Stimulated activated CD8-positive, alpha-beta memory T cell treated with anti-CD3 and anti-CD28 coated beads, Interleukin-15, amount 100 ng/mL, for 1 hour (primary cell): ENCODE measurements around the gene ALDH8A1.
"Not testable (repeated sequence)": the region's sequence is repeated elsewhere in the genome, so short reads cannot be mapped to it uniquely, and the experiment has no call there.

Source experiments
- DNase-seq: peaks from one replicate; pipeline ENCODE4 v3.0.0-alpha.2; 2020; ENCODE audit warnings: low read depth

The ALDH8A1 gene

GRCh38 chr6:134910593-134910935 lies 39.3 kb downstream of the ALDH8A1 start:
- DNase-seq = no peak

- no peak for DNase-seq
Measured at GRCh38 chr6:134909701-134910592, 40.0 kb downstream of the ALDH8A1 start.

- no peak for DNase-seq
Measured at GRCh38 chr6:134908906-134909516, 40.9 kb downstream of the ALDH8A1 start.

DNA sequence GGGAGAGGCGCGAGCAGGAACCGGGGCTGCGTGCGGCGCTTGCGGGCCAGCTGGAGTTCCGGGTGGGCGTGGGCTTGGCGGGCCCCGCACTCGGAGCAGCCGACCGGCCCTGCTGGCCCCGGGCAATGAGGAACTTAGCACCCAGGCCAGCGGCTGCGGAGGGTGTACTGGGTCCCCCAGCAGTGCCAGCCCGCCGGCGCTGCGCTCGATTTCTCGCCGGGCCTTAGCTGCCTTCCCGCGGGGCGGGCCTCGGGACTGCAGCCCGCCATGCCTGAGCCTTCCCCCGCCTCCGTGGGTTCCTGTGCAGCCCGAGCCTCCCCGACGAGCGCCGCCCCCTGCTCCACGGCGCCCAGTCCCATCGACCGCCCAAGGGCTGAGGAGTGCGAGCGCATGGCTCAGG lies 45.2 kb downstream of the ALDH8A1 start:
- not testable (repeated sequence) for DNase-seq

- no peak for DNase-seq
Measured at GRCh38 chr6:134903448-134903847, 46.5 kb downstream of the ALDH8A1 start.

GRCh38 chr6:134902936-134903335 lies 47.0 kb downstream of the ALDH8A1 start:
- no peak for DNase-seq

- no peak for DNase-seq
Measured at GRCh38 chr6:134902074-134902861, 47.6 kb downstream of the ALDH8A1 start.

GRCh38 chr6:134898575-134898974 lies 51.3 kb downstream of the ALDH8A1 start:
- no peak for DNase-seq

GRCh38 chr6:134898166-134898565 lies 51.7 kb downstream of the ALDH8A1 start:
- not testable (repeated sequence) for DNase-seq

DNA sequence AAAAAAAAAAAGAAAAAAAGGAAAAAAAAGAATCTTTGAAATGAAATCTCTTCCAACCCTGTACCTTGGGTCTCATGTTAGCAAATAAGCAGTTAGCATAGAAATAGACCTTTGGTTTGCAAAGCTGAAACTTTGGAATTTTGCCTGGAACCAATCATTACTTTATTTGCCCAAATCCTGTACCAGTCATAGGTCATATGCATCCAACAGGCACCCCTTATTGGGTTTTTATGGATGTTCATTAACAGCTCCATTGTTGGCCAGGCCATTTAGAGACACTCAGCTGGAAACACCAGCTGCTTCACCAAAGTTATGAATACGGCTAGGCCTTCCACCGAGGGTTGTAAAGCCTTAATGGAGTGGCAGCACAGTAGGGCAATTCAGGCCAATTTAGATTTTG lies 53.0 kb downstream of the ALDH8A1 start:
- DNase-seq = no peak

- no peak for DNase-seq
Measured at GRCh38 chr6:134894800-134895199, 55.1 kb downstream of the ALDH8A1 start.

- DNase-seq = no peak
Measured at GRCh38 chr6:134892362-134892761, 57.5 kb downstream of the ALDH8A1 start.

- DNase-seq = no peak
Measured at GRCh38 chr6:134891633-134892032, 58.3 kb downstream of the ALDH8A1 start.

DNA sequence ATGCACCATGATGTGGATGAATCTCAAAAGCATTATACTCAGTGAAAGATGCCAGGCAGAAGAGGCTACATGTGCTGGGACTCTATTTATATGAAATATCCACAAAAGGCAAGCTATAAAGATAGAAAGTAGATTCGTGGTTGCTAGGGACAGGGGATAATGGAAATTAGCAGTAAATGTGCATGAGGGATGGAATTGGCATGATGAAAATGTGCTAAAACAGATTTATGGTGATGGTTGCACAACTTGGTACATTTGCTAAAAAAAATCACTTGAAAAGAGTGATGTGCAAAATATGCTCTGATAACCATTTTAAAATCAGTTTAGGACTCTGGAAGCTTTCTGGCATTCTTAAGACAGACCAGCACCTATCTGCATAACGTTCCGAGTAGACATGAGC lies 61.6 kb downstream of the ALDH8A1 start:
- DNase-seq = no peak

DNA sequence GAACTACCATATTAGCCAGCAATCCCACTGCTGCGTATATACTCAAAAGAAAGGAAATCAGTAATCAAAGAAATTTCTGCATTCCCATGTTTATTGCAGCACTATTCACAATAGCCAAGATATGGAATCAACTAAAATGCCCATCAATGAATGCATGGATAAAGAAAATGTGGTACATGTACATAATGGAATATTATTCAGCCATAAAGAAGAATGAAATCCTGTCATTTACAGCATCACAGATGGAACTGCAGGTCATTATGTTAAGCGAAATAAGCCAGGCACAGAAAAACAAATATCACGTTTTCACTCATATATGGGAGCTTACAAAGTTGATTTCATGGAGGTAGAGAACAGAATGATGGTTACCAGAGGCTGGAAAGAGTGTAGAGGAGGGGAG lies 65.1 kb downstream of the ALDH8A1 start:
- DNase-seq = no peak

DNA sequence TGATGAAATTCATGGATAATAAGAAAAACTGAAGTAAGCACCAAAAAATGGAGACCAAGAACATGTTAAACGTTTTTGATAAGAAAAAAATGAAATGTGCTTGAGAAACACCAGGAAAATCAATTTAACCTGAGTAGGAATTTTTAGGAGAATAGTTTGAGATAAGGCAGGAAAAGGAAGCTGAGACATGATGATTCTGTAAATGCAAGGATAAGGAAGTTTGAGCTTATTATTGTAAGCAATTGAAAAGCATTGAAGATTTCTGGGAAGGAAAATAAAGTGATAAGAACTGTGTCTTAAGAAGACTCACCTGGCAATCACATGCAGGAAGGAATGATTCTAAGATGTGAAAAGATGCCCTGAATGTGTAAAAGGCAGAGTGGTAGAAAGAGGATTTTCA lies 66.6 kb downstream of the ALDH8A1 start:
- DNase-seq = no peak

DNA sequence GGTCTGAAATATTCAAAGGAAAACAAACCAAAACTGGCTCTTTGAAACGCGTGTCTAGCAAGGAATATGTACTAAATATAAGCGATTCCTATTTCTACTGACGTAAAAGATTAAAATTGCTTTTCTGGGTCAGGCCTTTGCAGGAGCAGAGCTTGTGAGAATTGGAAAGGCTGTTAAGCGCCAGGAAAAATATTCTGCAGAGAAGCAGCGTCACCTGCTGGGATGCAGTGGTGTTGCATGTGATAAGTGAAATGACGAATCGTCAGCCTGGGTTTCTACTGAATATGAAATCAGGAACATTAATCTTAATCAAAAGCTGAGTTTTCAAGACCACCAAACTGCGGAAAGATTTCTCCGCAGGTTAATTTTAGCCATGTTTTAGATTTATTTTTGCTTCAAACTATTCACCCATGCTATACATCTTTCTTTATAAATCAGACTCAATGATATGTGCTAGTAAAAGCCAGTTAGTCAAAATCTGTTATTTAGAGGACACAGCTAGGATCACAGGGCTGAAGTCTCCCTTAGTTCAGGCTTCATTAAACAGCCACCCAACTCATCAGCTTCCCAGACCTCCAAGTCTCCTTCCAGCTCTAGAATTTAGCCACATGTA lies 67.4 kb downstream of the ALDH8A1 start:
- DNase-seq = no peak

DNA sequence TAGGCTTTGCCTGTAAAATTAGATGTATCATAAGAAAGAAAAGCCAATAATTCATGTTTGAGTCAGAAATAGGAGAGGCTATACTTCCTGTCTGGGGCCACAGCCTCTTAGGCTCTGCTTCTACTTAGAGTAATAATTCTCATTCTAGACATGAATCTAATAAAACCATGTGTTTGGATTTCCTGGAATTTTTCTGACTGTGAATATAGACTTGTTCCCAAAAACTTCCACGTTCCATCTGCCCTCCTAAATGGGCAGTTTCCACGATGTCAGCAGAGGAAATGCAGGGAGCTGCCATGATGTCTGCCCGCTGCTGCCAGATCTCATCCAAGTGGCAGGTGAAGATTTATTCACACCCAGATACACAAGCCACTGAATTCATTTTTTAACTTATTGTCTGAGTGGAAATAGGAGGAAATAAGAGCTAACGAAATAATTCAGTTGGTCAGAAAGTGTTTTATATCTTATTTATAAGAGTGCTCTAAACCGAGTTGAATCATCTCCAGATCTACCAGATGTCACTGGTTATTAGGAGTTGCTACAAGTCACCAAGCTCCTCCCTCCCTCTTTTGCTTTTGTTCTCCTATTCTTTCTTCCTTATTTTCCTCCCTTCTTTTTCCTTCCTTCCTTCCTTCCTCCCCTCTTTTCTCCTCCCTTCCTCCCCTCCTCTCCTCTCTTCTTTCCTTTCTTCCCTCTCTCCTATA lies 69.3 kb downstream of the ALDH8A1 start:
- no peak for DNase-seq

GRCh38 chr6:134878136-134878535 lies 71.8 kb downstream of the ALDH8A1 start:
- no peak for DNase-seq

- no peak for DNase-seq
Measured at GRCh38 chr6:134875367-134875766, 74.5 kb downstream of the ALDH8A1 start.

- DNase-seq = no peak
Measured at GRCh38 chr6:134873500-134874388, 76.2 kb downstream of the ALDH8A1 start.
